ENCODE measurements around the gene CZIB.
A peak's percentile ranks its signal among the peaks of the same experiment; 100 is the strongest.

The CZIB gene

DNA sequence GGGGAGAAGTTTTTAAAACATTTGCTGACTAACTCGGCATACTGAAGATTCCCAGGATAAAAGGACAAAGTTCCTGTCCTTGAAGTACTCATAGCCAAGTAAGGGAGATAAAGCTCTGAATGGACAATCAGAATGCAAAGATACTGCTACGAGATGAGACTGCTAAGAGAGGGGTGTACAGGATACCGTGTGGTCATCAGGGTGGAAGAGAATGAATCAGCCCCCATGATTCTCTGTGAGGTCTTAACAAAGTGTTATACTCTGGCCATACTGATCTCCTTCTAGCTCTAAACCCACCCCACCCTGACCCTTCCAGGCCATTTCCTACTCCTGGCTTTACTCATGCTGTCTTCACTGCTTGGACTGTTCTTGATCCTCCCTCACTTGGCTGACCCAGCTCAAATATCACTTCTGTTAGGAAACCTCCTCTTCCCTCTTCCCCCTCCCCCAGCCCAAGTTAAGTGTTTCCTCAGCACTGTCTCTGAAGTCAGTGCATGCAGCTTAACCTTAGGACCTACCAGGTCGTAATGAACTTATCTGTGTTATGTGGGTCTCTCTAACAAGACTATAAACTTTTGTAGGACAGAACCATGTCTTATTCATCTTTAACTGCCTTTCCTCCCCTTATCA is 33.7 kb upstream of the CZIB start:
- TF ChIP-seq CTCF (IDR thresholded peaks at IDR 0.05; ENCODE audit: low read length, missing control alignments), result no peak
- no peak overlapping the region for H3K4me3 ChIP-seq (replicated peaks; ENCODE audit: low read depth, low read length)
- DNase-seq (ENCODE audit: low read depth), result peak; percentile 62

DNA sequence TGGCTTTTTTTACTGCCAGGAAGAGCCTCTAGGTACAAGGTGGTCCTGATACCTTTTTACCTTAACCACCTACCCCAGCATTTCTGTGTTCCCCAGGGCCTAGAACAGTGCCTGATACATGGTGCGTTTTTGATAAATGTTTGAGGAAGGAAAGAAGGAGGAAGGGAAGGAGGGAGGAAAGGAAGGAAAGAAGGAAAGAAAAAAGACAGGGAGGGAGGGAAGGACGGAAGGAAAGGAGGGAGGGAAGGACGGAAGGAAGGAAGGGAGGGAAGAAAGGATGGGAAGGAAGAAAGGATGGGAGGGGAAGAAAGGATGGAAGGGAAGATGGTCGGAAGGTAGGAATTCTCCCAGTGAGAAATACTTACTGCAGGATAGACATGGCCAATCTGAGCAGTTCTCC is 29.9 kb upstream of the CZIB start:
- DNase-seq (ENCODE audit: low read depth), result no peak
- H3K4me3 ChIP-seq (replicated peaks; ENCODE audit: low read depth, low read length), result no peak overlapping the region
- TF ChIP-seq CTCF (IDR thresholded peaks at IDR 0.05; ENCODE audit: low read length, missing control alignments), result no peak

DNA sequence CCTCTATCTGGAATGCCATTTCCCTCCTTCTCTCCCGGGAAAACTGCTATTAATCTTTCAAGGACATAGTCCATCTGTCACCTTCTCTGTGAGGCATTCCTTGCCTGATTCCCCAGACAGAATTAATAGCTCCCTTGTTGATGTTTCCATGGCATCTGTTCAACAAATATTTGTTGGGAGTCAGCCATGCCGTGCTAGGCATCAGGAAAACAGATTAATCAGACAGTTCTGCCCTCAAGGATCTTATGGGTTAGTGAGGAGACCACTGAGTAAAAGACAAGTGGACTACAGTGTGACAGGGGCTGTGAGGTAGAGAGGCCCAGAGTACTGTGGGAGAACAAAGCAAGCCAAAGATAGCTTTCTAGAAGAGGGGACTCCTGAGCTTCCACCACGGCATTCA is 29.3 kb upstream of the CZIB start:
- no peak overlapping the region for H3K4me3 ChIP-seq (replicated peaks; ENCODE audit: low read depth, low read length)
- TF ChIP-seq CTCF (IDR thresholded peaks at IDR 0.05; ENCODE audit: low read length, missing control alignments), result no peak
- DNase-seq (ENCODE audit: low read depth), result no peak

DNA sequence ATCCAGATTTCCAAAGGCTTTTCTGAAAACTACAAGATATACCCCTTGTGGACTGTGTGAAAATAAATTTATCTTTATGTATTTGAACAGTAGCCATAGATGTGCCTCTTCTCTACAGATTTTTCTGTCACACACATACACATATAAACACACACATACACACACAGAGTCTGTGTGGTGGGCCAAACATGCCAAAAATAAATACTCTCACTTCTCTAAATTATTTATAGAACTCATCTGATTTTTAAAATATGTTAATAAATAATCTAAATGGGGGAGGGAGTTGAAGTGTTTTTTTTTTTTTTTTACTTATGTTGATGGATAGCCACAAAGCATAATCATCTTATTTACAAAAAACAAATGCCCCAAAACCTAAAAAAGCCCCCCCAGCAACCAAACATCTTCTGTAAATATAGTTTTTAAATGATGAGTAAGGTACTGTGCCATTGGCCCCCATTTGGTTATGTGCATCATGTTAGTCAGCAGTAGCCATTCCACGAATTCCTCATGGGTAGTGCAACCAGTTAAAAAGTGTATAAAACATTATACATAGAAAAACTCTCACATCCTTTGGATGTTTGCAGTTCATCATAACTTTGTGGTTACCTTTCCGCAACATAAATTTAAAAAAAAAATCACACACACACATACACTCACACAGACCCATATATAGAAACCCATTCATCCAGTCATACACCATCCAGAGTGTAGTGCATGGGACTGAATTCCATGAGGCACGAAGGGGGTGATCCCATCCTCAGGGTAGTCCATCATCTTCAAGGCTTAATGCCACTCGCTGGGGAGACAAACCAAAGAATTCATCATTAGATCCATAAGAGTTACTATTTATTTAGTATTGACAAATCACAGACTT is 26.1 kb upstream of the CZIB start:
- DNase-seq (ENCODE audit: low read depth), result peak; percentile 18
- TF ChIP-seq CTCF (IDR thresholded peaks at IDR 0.05; ENCODE audit: low read length, missing control alignments), result no peak
- no peak overlapping the region for H3K4me3 ChIP-seq (replicated peaks; ENCODE audit: low read depth, low read length)

GRCh38 chr1:53244141-53244540 is 23.7 kb upstream of the CZIB start:
- TF ChIP-seq CTCF (IDR thresholded peaks at IDR 0.05; ENCODE audit: low read length, missing control alignments), result no peak
- DNase-seq (ENCODE audit: low read depth), result no peak
- H3K4me3 ChIP-seq (replicated peaks; ENCODE audit: low read depth, low read length), result no peak overlapping the region

DNA sequence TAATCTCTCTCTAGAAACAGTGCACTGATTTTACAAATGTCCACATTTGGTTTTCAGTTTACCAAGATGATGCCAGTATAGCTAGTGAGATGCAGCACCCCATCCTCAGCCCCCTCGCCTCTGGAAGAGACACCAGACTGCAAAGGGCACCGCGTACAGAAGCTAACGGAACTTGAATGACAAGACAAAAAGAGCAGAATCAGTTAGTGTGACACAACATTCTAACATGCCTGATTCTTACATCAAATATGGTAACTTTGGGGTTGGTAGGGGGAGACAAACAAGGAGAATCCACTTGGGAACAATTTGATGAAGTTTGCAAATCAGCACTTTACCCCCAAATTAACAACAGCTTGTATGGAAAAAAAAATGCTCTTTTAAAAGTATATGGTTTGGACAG is 21.9 kb upstream of the CZIB start:
- no peak for TF ChIP-seq CTCF (IDR thresholded peaks at IDR 0.05; ENCODE audit: low read length, missing control alignments)
- H3K4me3 ChIP-seq (replicated peaks; ENCODE audit: low read depth, low read length), result no peak overlapping the region
- no peak for DNase-seq (ENCODE audit: low read depth)

Data from fibroblast of pulmonary artery (primary cell).